HG03045 (cell line): Measurements from ENCODE around the gene KCTD11.
A peak's percentile ranks its signal among the peaks of the same experiment; 100 is the strongest.
"Not testable (repeated sequence)": the region's sequence is repeated elsewhere in the genome, so short reads cannot be mapped to it uniquely, and the experiment has no call there.

Experiments used
- ATAC-seq: cut with Tn5 transposase; IDR thresholded peaks from one replicate; pipeline ENCODE4 v1.9.1; 2021; ENCODE audit warnings: mild to moderate bottlenecking, moderate library complexity; ENCODE audit not compliant: unreplicated experiment

KCTD11 gene

DNA sequence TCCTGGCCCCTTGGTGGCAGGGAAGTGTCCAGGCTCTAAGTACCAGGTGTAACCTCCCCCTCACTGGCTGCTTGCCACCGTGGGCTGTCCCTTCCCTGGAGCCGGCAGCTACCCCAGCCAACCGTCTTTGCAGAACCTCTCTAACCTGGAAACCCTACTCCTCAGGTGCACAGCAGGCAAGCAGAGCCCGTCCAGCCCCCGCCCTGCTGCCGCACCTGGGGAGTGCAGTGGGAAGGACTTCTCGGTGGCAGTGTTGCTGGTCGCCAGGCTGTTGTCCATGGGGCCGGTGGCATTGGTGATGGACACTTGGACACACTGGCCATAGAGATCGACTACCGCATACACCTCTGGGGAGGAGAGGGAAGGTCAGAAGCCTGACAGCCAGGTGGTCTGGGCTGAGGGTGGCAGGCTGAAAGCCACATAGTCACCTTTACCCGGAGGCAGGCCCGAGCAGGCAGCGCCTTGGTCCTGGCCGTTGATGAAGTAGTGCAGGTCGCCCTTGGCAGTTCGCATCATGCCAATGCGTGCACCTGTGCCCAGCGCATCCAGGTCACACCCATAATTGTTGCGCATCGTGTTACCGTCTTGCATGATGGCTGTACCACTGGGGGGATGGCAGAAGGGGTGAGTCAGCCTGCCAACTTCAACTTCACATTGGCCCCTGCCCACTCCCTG is 29.3 kb upstream of the KCTD11 start:
- ATAC-seq = no peak

- no peak for ATAC-seq
Measured at GRCh38 chr17:7323731-7324437, 28.1 kb upstream of the KCTD11 start.

GRCh38 chr17:7324438-7324779 is 27.6 kb upstream of the KCTD11 start:
- no peak for ATAC-seq

DNA sequence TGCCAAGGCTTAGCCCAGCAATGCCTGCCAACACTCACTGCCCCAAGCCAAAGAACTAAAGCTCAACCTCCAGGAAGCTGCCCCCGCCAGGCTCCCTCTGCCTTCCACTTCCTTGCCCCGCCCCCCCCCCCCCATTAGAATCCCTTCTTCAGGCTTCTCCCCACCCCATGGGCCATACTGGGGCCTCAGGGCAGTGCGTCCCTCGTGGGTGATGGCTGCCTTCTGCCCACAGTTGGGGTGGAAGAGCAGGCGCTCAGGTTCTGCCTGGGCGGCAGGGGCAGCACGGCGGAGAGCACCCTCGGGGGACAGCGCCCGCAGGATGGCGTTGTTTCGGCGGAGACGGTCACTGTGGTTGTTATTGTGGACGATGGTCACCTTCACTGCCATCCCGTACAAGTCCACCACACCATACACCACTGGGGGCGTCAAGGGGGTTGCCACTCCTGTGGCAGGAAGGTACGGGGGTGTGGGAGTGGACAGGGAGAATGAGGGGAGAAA is 26.9 kb upstream of the KCTD11 start:
- ATAC-seq = no peak

DNA sequence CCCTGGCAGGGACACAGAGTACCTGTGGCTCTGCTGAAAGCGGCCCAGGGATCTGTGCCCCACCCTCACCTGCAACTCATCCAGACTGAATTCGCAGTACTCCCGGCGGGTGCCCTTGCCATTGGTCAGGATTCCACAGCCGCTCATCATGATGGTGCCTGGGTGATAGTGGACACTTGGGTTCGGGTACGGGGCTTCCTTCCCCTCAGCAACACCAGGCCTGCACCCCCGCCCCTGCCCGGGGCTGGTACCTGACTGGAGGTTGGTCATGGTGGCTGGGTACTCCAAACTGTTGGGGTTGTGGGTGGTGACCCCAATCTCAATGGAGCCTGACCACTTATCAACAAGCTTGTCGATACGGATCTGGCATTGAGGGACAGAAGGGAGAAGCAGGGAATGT is 25.8 kb upstream of the KCTD11 start:
- ATAC-seq = no peak

GRCh38 chr17:7327056-7327455 is 24.9 kb upstream of the KCTD11 start:
- ATAC-seq = no peak

DNA sequence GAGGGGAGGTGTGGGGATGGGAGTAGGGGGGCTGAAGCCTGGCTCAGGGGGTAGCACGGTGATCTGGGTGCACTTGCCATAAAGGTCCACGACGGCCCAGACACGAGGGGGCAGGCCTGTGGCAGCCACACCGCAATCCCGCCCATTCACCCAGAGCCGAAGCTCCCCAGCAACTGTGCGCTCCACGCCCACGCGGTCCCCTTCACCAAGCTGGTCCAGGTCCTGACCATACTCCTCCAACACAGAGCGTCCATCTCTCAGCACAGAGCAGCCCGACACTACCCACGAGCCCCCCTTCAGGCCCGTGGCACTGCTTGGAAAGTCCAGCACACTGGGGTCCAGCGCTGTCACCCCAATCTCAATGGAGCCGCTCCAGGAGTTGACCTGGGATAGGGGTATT is 24.5 kb upstream of the KCTD11 start:
- no peak for ATAC-seq

DNA sequence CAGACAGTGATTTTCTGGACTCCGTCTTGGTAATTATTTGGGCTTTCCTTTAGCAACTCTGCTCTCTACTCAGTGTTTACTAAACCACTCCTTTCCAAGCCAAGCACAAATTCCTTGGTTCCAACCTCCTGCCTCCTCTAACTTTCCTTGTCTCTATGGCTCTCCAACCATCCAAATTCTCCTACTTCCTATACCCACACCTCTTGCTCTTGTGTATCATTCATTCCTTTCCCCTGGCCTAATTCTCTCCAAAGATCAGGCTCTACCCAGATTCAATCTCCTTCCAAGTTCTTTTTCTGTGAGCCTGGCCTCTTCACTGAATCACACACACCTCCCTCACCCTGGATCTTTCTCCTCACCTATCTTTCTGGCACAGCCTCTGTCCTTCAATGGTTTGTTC is 24.0 kb upstream of the KCTD11 start:
- no peak for ATAC-seq

- ATAC-seq = peak; percentile 13
Measured at GRCh38 chr17:7328840-7329373, 23.1 kb upstream of the KCTD11 start, which contains the start of gene NEURL4. NEURL4 (minus strand) TSS chr17:7329335; CDS start chr17:7329312, 23 bp downstream.

- ATAC-seq = peak; percentile 60
Measured at GRCh38 chr17:7329374-7329996, 22.5 kb upstream of the KCTD11 start.

DNA sequence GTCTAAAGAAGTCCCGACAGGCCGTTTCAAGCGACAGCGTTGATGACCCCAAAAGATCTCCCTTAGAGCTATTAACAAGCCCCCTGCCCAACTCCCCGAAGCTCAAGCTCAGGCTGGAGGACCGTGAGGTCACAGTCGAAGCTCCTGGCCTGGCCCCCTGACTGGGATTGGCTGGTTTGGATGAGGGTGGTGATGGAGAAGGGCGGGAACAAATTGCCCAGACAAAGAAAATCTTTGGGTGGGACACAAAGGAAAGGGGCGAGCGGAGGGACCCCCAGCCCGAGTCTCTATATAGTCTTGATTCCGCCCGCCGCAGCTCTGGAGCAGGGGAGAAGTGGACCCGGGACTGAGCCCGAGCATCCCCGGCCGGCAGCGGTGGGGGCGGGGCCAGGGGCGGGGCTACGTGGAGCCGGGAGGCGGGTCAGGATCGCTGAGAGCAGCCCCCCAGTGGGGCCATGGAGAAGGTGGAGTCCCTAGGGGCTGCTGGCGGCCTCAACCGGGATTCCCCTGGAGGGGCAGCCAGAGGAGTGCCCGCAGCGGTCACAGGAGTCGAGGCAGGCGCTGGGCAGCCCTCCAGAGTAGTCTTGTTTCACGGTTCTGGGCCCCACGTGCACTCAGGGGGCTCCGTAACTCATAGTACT is 21.8 kb upstream of the KCTD11 start:
- ATAC-seq = peak; percentile 38

GRCh38 chr17:7330638-7331015 is 21.3 kb upstream of the KCTD11 start:
- no peak for ATAC-seq

- ATAC-seq = no peak
Measured at GRCh38 chr17:7332111-7332510, 19.9 kb upstream of the KCTD11 start.

- not testable (repeated sequence) for ATAC-seq
Measured at GRCh38 chr17:7332600-7333069, 19.3 kb upstream of the KCTD11 start.

- no peak for ATAC-seq
Measured at GRCh38 chr17:7334938-7335538, 16.9 kb upstream of the KCTD11 start.

DNA sequence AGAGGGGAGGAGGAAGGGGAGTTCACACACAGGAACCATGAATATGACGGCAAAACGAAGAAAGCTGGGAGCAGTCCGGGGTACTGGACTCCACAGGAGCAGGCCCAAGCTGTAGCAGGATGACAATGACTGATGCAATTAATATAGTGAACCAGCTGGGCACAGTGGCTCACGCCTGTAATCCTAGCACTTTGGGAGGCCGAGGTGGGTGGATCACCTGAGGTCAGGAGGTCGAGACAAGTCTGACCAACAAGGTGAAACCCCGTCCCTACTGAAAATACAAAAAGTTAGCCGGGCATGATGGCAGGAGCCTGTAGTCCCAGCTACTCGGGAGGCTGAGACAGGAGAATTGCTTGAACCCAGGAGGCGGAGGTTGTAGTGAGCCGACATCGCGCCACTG is 16.2 kb upstream of the KCTD11 start:
- not testable (repeated sequence) for ATAC-seq

- no peak for ATAC-seq
Measured at GRCh38 chr17:7336240-7337175, 15.5 kb upstream of the KCTD11 start, which contains the start of gene ACAP1. ACAP1 (plus strand) TSS chr17:7336529; CDS start chr17:7336735, 206 bp downstream.

GRCh38 chr17:7337600-7337999 is 14.4 kb upstream of the KCTD11 start:
- ATAC-seq = not testable (repeated sequence)

DNA sequence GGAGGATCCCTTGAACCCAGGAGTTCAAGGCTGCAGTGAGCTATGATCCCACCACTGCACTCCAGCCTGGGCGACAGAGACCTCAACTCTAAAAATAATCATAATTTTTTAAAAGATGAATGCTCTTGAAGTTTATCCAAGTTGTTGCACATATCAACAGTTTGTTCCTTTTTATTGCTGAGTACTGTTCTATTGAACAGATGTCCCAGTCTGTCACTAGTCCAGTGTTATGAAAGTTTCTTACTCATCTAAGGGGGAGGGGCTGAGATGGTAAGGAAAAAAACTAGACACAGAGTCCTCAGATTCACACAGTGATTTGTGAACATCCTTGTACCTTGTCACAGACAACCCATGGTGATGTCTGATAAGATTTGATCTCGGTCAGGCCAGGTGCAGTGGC is 11.8 kb upstream of the KCTD11 start:
- ATAC-seq = no peak
